Cardiac fibroblast (primary cell): ENCODE data around the gene IQCE.

ENCODE experiments used
- DNase-seq, 2 donors: peaks; one replicate each; pipeline versions ENCODE4 v3.0.0 to v3.0.0-alpha.2; 2010; ENCODE audit warnings: low read depth in 2 of 2
- H3K4me3 ChIP-seq, 2 donors: replicated peaks in 1 of 2; 1 replicate in 1 of 2; 2 replicates in 1 of 2; pipeline ENCODE4 v1.5.1; 2011; ENCODE audit warnings: low read depth in 2 of 2, low read length in 2 of 2, mild to moderate bottlenecking in 2 of 2, moderate library complexity in 1 of 2
- TF ChIP-seq, protein P1 (sequence below): IDR thresholded peaks from one replicate; pipeline ENCODE4 v1.5.1; 2011; ENCODE audit warnings: low read depth, mild to moderate bottlenecking, low read length, inconsistent platforms

IQCE gene

DNA sequence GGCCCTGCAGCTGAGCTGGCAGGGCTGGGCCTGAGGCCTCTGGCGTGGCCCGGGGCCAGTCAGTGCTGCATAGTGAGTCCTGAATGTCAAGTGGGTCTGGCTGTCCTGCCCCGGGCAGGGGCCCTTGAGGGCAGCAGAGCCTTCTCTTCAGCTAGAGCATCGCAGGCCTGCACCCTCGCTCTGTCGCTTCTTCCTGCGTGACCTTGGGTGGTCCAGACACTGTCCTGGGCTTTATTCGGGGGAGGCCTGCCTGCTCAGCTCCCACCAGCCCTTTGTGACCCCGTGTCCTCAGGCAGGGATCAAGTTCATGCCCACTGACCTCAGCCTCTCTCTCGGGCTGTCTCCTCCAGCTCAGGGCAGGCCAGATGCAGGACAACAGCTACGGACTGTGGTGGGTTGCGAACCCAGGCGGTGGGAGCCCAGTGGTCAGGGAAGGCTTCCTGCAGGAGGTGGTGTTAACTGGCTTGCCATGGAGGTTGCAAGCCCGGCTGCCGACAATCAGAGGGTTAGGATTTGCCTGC is 76.4 kb downstream of the IQCE start:
- TF ChIP-seq, protein P1, sequence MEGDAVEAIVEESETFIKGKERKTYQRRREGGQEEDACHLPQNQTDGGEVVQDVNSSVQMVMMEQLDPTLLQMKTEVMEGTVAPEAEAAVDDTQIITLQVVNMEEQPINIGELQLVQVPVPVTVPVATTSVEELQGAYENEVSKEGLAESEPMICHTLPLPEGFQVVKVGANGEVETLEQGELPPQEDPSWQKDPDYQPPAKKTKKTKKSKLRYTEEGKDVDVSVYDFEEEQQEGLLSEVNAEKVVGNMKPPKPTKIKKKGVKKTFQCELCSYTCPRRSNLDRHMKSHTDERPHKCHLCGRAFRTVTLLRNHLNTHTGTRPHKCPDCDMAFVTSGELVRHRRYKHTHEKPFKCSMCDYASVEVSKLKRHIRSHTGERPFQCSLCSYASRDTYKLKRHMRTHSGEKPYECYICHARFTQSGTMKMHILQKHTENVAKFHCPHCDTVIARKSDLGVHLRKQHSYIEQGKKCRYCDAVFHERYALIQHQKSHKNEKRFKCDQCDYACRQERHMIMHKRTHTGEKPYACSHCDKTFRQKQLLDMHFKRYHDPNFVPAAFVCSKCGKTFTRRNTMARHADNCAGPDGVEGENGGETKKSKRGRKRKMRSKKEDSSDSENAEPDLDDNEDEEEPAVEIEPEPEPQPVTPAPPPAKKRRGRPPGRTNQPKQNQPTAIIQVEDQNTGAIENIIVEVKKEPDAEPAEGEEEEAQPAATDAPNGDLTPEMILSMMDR, result no peak
- no peak overlapping the region for H3K4me3 ChIP-seq
- DNase-seq, result no peak

DNA sequence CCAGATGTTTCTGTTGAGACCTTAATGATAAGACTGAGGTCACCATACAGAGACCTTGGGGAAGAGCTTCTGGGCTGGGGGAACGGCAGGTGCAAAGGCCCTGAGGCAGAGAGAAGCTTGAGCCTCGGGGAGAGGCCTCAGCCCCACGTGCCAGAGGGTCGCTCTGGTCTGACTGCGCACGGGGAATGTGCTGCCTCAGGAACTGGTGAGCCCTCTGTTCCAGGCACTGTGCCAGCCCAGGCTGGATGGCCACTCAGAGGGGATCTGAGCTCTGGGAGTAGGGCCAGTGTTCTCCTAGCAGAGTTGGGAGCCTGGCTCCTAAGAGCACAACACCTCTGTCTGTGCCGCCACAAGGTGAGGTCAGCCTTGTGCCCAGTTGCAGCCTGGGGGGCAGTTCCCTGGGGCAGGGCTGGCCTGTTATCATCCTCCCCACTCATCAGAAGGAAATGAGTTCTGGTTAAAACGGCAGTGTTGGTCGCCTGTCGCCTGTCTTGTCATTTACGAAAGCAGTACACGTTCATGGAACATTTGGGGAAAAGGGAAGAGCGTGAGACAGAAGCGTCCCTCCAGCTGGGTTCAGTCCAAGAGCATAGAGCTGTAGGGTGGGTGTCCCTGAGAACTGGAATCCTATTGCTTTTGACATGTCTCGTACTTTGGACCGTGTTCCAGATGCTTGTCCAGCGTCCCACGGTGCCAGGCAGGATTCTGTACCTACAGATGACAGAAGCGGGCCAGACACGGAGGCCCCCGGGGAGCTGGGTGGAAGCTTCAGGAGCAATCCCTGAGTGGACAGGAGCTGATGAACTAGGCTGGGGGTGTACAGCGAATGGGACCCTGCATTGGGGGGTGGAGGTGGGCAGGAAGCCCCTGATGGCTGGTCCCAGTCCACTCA is 77.3 kb downstream of the IQCE start:
- TF ChIP-seq, protein P1, result no peak
- DNase-seq, result peak; percentile 59 to 87
- H3K4me3 ChIP-seq, result no peak overlapping the region

DNA sequence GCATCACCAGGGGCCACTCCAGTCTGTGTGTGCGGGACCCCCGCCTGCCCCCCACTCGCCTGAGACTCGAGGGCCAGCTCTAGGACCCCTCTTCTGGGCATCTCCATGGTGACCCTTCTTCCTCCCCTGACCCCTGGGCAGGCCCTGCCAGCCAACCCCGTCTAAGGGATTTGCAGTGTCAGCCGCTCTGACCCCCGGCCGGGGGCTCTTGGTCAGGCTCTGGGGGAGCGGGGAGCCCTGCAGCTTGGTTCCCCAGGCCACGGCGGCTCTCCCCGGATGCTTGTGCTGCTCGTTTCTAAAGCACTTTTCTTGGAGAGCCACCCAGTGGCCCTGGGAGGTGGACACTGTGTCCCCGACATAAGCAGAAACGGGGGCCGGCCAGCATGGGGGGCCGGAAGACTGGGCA is 78.3 kb downstream of the IQCE start:
- H3K4me3 ChIP-seq, result no peak overlapping the region
- no peak for DNase-seq
- TF ChIP-seq, protein P1, result no peak

DNA sequence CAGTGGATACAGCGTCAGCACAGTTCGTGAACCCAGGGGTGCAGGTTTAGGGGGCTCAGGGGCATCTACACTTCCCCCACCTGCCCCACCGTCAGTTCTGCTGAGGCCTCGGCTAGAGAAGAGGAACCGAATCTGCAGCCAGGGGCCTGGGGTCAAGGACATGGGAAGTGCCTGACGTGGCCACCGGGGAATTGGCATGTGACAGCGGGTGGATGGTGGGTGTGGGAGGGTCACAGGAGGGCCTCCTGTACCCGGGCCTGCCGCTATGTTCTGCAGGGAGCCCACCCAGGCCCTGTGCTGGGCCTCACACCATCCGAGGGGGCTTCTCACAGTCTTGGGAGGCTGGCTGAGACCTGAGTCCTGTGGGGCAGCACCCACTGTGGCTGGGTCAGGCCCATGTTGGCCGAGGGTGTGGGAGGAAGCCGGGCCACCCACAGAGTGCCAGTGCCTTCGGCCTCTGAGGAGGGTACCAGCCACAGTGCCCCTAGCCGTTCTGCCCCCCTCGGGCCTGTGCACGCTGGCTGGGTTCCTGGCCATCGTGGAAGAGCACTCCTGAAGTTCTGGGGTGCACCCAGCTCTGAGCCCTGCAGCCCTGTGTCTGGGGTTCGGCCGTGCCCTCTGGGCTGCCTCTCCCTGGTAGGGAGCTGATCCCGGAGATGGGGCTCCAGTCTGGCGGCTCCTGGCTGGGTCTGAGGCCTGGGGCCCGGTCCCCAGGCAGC is 78.9 kb downstream of the IQCE start:
- no peak overlapping the region for H3K4me3 ChIP-seq
- DNase-seq, result no peak
- TF ChIP-seq, protein P1, result no peak

DNA sequence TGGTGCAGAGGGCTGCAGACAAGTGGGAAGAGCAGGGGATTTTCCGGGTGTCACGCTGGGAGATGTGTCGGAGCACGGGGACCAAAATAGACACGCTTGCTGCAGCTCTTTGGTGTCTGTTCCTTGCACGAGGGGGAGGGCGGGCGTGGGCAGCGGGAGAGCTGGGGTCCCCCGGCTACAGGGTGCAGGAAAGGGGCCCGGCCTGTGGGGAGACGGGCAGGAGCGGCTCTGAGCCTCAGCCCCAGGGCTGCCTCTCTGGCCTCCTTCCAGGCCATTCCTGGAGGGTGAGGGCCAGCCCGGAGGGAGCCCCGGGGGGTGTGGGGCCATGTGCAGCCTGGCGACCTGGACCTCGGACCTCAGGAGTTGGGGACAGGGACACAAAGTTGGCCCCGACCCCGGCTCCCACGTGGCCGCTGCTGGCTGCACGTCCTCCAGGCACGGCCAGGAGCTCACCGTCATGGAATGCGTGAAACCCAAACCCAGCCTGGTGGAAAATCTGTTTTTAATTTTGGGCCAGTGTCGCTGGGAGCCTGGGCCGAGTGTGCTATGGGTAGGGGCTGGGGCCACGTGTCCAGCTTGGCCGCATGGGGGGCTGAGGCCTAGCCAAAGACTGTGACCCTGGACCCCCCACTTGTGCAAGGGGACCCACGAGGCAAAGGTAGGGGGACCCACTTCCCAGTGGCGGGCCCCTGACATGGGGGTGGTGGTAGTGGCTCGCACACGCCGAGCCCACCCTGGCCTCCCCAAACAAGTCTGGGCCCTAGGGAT is 79.6 kb downstream of the IQCE start:
- peak; percentile 48 for DNase-seq
- no peak overlapping the region for H3K4me3 ChIP-seq

DNA sequence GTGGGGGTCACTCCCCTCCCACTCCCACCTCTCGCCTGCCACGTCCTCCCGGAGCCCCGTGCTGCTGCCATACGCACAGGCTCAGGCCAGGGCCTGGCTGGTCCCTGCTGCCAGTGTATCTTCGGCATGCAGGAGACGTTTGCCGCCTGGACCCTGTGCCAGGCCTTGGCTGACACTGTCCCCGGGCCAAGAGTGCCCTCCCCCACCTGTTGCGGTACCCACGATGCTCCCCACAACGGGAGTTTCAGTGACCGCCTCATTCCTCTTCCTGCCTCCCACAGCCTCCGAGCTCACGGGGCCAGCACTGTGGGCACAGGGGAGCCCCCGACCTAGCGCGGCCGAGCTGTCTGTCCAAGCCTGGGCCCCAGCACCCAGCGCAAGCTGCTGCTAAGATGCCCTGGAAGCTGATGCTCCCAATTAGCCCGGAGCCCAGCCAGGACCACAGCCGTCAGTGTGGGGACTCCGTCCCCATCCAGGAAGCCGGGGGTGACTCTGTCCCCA is 80.5 kb downstream of the IQCE start:
- no peak for DNase-seq
- TF ChIP-seq, protein P1, result no peak
- no peak overlapping the region for H3K4me3 ChIP-seq

More for the DNA sequence above, 79.6 kb downstream of the IQCE start:
- TF ChIP-seq, protein P1, result no peak
